Measurements from ENCODE around the gene TMEM132D.

- TF ChIP-seq CTCF (IDR thresholded peaks at IDR 0.05) = no peak
- TF ChIP-seq POLR2A (IDR thresholded peaks at IDR 0.05) = no peak
These were observed 607.2 kb downstream of the TMEM132D start for GRCh38 chr12:129296671-129297070.
